DOHH2 (cell line): ENCODE measurements around the gene SLC22A2.

ENCODE experiments used
- H3F3A ChIP-seq: fragments of 200-600 bp; sonication (generic), shearing (Covaris generic); 2 replicates; pipeline ENCODE4 v1.6.0; 2016; ENCODE audit warnings: antibody characterized with exemption, mild to moderate bottlenecking; ENCODE audit not compliant: control insufficient read depth, insufficient read depth
- H3K27ac ChIP-seq: fragments of 200-600 bp; sonication (generic); 2 replicates; pipeline ENCODE4 v1.5.1; 2014; ENCODE audit warnings: low read depth, mild to moderate bottlenecking, low read length, moderate library complexity
- H3K27me3 ChIP-seq: fragments of 200-600 bp; sonication (generic); 2 replicates; pipeline ENCODE4 v1.6.1; 2014; ENCODE audit warnings: mild to moderate bottlenecking, low read length, mixed read lengths; ENCODE audit not compliant: control insufficient read depth
- H3K36me3 ChIP-seq: fragments of 200-600 bp; sonication (generic); 2 replicates; pipeline ENCODE4 v1.6.1; 2014; ENCODE audit warnings: mild to moderate bottlenecking, low read length, moderate library complexity, mixed read lengths; ENCODE audit not compliant: control insufficient read depth
- H3K4me1 ChIP-seq: fragments of 200-600 bp; sonication (generic); 2 replicates; pipeline ENCODE4 v1.6.1; 2014; ENCODE audit warnings: mild to moderate bottlenecking, low read length, mixed read lengths; ENCODE audit not compliant: control insufficient read depth
- H3K4me2 ChIP-seq: fragments of 200-600 bp; sonication (generic); 2 replicates; pipeline ENCODE4 v1.6.0; 2014; ENCODE audit warnings: mild to moderate bottlenecking, low read length, moderate library complexity
- H3K4me3 ChIP-seq: fragments of 200-600 bp; sonication (generic); 2 replicates; pipeline ENCODE4 v1.5.1; 2014; ENCODE audit warnings: mild to moderate bottlenecking, low read length, mixed read lengths
- H3K79me2 ChIP-seq: fragments of 200-600 bp; sonication (generic); 2 replicates; pipeline ENCODE4 v1.6.1; 2014; ENCODE audit warnings: mild to moderate bottlenecking, low read length, mixed read lengths; ENCODE audit not compliant: control insufficient read depth
- H3K9me2 ChIP-seq: fragments of 200-600 bp; sonication (generic); replicated peaks from 2 replicates; pipeline ENCODE4 v1.6.1; 2014; ENCODE audit warnings: mild to moderate bottlenecking, low read length, mixed read lengths; ENCODE audit not compliant: control insufficient read depth
- H3K9me3 ChIP-seq: fragments of 200-600 bp; sonication (generic); 2 replicates; pipeline ENCODE4 v1.6.1; 2014; ENCODE audit warnings: antibody characterized with exemption, low read length, mixed read lengths; ENCODE audit not compliant: control insufficient read depth, insufficient read depth
- H4K20me1 ChIP-seq: fragments of 200-600 bp; sonication (generic); 2 replicates; pipeline ENCODE4 v1.6.0; 2014; ENCODE audit warnings: low read depth, mild to moderate bottlenecking, antibody characterized with exemption, low read length, moderate library complexity; ENCODE audit not compliant: control insufficient read depth, insufficient read depth
- CTCF ChIP-seq: fragments of 200-600 bp; sonication (generic); IDR thresholded peaks from one replicate; pipeline ENCODE4 v1.5.1; 2014; ENCODE audit warnings: antibody characterized with exemption, mild to moderate bottlenecking, low read depth, low read length; ENCODE audit not compliant: poor library complexity, severe bottlenecking
- EZH2phosphoT487 ChIP-seq: fragments of 200-600 bp; sonication (generic); IDR thresholded peaks from 2 replicates; pipeline ENCODE4 v1.6.1; 2017; ENCODE audit warnings: borderline replicate concordance, mild to moderate bottlenecking, antibody characterized with exemption, low read length, moderate library complexity, mixed read lengths

SLC22A2 gene

GRCh38 chr6:160248538-160248937, 10.1 kb downstream of the SLC22A2 start:
- Histone ChIP-seq H4K20me1 (no peaks in the 10 kb centered on the region), H3F3A (no peaks in the 10 kb centered on the region), H3K4me1 (no peaks in the 10 kb centered on the region), H3K27ac (no peak overlapping the region), H3K4me3 (no peak overlapping the region), H3K27me3 (no peaks in the 10 kb centered on the region), H3K79me2 (no peaks in the 10 kb centered on the region), H3K4me2 (no peak overlapping the region), H3K9me3 (no peaks in the 10 kb centered on the region), H3K9me2 (no peaks in the 10 kb centered on the region), H3K36me3 (no peaks in the 10 kb centered on the region)
- TF ChIP-seq EZH2phosphoT487 = no peak
- no peak for TF ChIP-seq CTCF

DNA sequence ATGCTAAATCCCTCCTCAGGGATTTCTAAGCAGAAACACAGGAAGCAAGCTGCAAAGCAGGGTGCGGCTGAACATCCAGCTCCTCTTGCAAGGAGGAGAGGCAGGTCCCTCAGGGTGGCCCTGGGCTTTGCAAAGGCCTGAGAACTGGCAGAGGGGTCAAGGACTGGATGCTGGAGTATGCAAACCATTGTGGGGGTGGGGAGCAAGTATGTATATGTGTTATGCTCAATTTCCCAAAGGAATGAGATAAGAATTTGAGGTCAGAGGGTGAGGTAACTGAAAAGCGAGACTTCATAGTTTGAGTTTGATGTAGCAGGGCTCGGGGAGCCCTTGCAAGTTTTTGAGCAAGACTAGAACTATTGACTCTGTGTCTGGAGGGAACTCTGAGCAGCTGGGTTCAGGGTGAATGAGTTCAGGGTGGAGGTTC, 11.2 kb downstream of the SLC22A2 start:
- Histone ChIP-seq H3K27me3 (no peaks in the 10 kb centered on the region), H4K20me1 (no peaks in the 10 kb centered on the region), H3K27ac (no peak overlapping the region), H3F3A (no peaks in the 10 kb centered on the region), H3K36me3 (no peaks in the 10 kb centered on the region), H3K9me3 (no peaks in the 10 kb centered on the region), H3K4me1 (no peaks in the 10 kb centered on the region), H3K4me2 (no peak overlapping the region), H3K9me2 (no peaks in the 10 kb centered on the region), H3K4me3 (no peak overlapping the region), H3K79me2 (no peaks in the 10 kb centered on the region)
- TF ChIP-seq CTCF (no peak), EZH2phosphoT487 (no peak)

DNA sequence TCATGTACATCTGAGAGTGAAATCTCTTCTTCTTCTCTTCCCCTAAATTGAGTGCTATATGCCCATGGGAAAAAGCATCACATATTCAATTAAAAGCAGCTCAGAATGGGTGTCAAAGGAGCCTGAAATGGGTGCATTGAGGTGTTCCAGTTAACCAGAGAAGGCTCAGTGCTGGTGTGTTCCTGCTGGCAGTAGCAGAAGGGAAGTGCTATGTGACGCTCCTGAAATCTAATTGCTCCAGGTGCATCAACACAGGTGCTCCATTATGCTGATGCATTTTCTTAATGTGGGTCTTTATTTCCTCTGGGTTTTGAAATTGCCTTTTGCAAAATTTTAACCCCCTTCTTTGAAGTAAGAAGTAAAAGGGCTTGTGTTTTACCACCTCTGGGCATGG, 17.9 kb downstream of the SLC22A2 start:
- H3K4me1 ChIP-seq = no peaks in the 10 kb centered on the region
- H3K36me3 ChIP-seq = no peaks in the 10 kb centered on the region
- no peaks in the 10 kb centered on the region for H3F3A ChIP-seq
- H4K20me1 ChIP-seq = no peaks in the 10 kb centered on the region
- TF ChIP-seq CTCF = no peak
- no peak for TF ChIP-seq EZH2phosphoT487
- no peak overlapping the region for H3K27ac ChIP-seq
- no peaks in the 10 kb centered on the region for H3K79me2 ChIP-seq
- H3K27me3 ChIP-seq = no peaks in the 10 kb centered on the region
- no peak overlapping the region for H3K4me3 ChIP-seq
- H3K9me3 ChIP-seq = peaks cover 3% of the 10 kb centered on the region; the same call in 1 of the 2 replicates
- no peaks in the 10 kb centered on the region for H3K9me2 ChIP-seq
- H3K4me2 ChIP-seq = no peak overlapping the region
